Peyer's patch (tissue), 4 donors: Measurements from ENCODE around the gene NEK3. TPM values are rescaled to one million over a fixed set of nuclear protein-coding genes. Genes with fewer than 3 reads are reported as not detected.

Source experiments
- total RNA-seq, 4 donors: library from RNA; depleted of rRNA; stranded (reverse); fragments of >200 nt; gene quantifications; one replicate each; pipeline ENCODE4 v1.1.0, GENCODE V29; 2016

The NEK3 gene
- total RNA-seq, 4 donors from 2014 or later: 26.6 to 78.2 (median 36.2) TPM

Other genes starting within 250 kb of the NEK3 start
- 10 to 100 TPM in 3 of 4 donors, 1 to 10 TPM in 1; 5.0 to 40.2 (median 33.0) TPM for gene ATP7B, start 148.1 kb downstream of the NEK3 start, total RNA-seq
- gene ALG11, start 147.2 kb downstream of the NEK3 start, total RNA-seq: 10 to 100 TPM; 18.6 to 23.1 (median 21.6) TPM
- 10 to 100 TPM; 17.2 to 20.1 (median 18.6) TPM for gene UTP14C, start 134.9 kb downstream of the NEK3 start, total RNA-seq
- gene NEK5, start 30.5 kb downstream of the NEK3 start, total RNA-seq: under 1 TPM in 1 of 4 donors, not detected in 3; 0.27 TPM
- gene THSD1, start 246.6 kb upstream of the NEK3 start, total RNA-seq: 1 to 10 TPM; 2.1 to 5.0 (median 2.5) TPM